VCaP (cell line): Measurements from ENCODE around the gene HK3.

Experiments
- H3K27ac ChIP-seq: fragments of 450-650 bp; 2 replicates; pipeline ENCODE4 v1.5.1; 2017
- CTCF ChIP-seq: fragments of 450-650 bp; conservative IDR thresholded peaks from 2 replicates; pipeline ENCODE4 v1.5.1; 2017; ENCODE audit warnings: mild to moderate bottlenecking, moderate library complexity

Gene HK3

DNA sequence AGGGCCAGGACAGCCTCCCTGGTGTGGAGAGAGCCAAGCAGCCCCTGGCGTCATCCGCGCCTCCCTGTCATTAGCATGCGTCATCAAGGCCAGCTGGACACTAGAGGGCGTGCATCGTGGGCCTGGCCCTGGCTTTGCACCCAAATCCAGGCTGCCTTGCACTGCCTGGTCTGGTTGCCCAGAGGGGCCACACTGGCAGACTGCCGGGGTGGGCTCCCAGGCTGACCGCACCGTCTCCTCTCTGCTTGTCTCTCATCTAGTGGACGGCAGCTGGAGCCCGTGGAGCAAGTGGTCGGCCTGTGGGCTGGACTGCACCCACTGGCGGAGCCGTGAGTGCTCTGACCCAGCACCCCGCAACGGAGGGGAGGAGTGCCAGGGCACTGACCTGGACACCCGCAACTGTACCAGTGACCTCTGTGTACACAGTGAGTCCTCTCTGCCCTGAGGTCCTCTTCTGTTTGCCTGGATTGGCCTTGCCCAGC is 29.0 kb downstream of the HK3 start:
- TF ChIP-seq CTCF: peak; percentile 68
- H3K27ac ChIP-seq: no peak overlapping the region

DNA sequence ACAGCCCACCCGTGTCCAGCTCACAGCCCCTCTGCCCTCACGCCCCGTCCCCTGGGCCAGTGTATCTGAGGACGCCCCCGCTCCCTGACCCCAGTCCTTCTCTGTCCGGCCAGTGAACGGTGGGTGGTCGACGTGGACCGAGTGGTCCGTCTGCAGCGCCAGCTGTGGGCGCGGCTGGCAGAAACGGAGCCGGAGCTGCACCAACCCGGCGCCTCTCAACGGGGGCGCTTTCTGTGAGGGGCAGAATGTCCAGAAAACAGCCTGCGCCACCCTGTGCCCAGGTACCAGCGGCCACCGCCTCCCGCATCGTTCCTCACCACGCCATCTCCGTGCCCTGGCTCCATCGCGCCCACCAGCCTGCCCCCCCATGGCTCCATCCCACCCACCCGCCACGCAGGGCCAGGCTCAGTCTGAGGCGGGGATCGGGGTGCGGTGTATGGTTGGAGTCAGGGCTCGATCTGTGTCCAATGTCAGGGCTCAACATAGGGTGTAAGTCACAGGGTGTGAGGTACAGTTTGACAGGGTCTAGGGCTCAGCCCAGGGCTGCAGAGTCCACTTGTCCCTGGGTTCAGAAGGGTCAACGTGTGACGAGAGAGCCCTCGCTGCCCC is 29.5 kb downstream of the HK3 start:
- no peak for TF ChIP-seq CTCF

DNA sequence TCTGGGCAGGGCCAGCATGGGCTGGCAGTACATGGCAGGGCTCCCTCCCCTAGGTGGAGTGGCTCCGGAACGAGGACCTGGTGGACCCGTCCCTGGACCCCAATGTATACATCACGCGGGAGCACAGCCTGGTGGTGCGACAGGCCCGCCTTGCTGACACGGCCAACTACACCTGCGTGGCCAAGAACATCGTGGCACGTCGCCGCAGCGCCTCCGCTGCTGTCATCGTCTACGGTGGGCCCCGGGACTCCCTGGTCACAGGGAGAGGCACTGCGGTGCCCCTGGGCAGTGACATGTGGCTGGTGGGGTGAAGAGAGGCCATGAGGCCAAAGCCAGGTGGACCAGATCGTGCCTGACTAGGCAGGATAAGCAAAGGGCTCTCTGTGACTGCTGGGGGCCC is 30.4 kb downstream of the HK3 start:
- TF ChIP-seq CTCF: no peak
- no peak overlapping the region for H3K27ac ChIP-seq

More for the DNA sequence above, 29.5 kb downstream of the HK3 start:
- no peak overlapping the region for H3K27ac ChIP-seq

- TF ChIP-seq CTCF: no peak
- no peak overlapping the region for H3K27ac ChIP-seq
Observed at GRCh38 chr5:176868126-176868525, 31.0 kb downstream of the HK3 start.

DNA sequence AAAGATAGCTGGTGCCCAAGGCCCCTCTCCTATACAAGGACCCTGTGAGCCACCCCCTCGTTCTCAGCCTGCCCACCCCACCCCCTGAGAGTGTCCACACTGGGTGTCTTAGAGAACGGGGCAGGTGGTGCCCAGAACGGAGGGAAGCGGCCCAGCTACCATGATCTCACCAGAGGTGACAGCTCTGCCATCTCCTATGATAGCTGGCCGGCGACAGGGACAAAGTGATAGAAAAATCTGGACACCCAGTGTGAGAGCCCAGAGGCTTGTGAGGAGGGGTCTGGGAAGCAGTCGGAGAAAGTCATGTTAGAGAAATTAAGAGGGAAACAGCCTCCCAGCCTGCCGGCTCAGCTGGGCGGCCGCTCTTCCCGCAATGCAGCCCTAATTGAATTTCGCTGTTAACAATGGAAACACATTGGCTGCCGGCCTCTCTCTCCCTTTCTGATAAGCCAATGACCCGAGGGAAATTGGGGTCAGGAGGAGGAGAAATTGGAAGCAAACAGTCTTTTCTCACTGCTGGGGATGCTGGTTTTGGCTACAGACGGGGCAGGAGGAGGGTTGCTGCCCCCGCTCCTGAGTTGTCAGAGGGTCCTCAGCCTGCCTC is 32.3 kb downstream of the HK3 start:
- H3K27ac ChIP-seq: no peak overlapping the region
- TF ChIP-seq CTCF: no peak

DNA sequence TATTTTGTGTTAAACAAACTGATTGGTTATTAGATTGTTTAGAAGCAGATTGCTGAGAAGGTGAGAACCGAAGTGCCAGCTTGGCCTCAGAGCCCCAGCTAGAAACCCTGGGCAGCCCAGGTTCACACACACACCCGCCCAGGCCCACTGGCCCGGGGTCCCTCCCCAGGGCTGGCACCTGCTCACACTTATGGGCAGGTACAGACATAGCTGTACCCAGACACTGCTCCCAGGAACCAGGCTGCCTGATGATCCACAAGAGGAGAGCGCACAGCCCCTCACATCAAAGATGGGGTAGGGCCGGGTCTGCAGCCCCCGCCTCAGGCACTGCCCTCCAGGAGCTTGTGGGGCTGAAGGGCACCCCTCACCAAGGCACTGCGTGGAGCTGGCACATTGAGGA is 33.2 kb downstream of the HK3 start:
- no peak overlapping the region for H3K27ac ChIP-seq
- TF ChIP-seq CTCF: no peak

- no peak for TF ChIP-seq CTCF
- H3K27ac ChIP-seq: no peak overlapping the region
Observed at GRCh38 chr5:176864755-176865154, 34.4 kb downstream of the HK3 start.
